Esophagus squamous epithelium (tissue), 4 donors: Measurements from ENCODE around the gene LAP3.

ENCODE experiments used
- CTCF ChIP-seq, 6 experiments: fragments of 450-650 bp in 4 of 6; fragments of 200-600 bp in 2 of 6; sonication (generic) in 2 of 6; IDR thresholded peaks; one replicate each; pipeline ENCODE4 v1.5.1; 2016 to 2019; ENCODE audit warnings: antibody characterized with exemption in 6 of 6, mild to moderate bottlenecking in 4 of 6, moderate library complexity in 4 of 6
- POLR2A ChIP-seq, 4 donors: fragments of 450-650 bp; IDR thresholded peaks; one replicate each; pipeline ENCODE4 v1.6.1; 2017; ENCODE audit warnings: antibody characterized with exemption in 4 of 4, mild to moderate bottlenecking in 4 of 4, moderate library complexity in 3 of 4

- TF ChIP-seq CTCF (IDR thresholded peaks at IDR 0.05) (no peak), POLR2A (IDR thresholded peaks at IDR 0.05) (no peak)
These were observed 69.7 kb downstream of the LAP3 start for GRCh38 chr4:17646693-17647092.
